ENCODE results near the gene PER1.

Gene PER1

DNA sequence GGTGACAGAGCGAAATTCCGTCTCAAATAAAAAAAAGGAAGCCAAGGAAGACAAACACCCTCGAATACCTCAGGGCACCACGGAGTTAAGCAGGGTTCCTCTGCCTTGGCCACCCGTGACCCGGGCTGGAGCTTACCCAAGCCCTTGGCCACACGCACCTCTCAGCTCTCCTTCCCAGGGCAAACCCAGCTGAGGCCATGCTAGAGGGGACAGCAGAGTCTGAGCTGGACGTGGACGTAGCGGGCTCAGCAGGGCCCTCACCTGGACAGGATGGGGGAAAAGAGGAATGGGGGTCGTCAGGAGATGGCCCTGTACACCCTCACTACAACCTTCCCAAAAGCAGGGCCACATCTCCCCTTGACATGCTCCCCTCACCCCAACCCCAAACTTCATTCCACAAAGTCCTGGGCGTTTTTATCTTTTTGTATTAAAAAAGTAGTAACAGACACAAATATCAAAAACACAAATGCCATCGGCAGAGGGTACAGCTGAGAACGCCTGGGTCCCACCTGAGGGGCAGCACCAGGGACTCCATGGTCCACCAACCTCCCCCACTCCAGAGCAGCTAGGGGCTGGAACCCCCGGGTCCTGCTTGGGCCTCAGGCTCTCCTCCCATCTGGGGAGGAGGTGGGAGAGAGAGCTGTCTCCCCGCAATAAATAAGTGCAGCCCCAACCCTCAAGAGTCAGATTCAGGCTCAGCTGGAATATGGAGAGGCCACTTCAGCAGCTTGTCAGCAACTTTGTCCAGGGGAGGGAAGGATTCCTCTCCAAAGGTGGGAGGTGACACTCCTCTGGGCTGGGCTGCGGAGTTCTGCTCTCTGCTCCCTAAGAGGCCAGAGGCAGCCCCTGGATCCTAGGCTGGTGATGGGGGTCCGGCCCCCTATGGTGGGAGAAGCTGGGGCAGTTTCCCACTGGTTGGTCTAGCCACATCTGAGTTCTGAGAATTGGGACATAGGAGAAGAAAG, 11.9 kb downstream of the PER1 start:
- CTCF ChIA-PET, result interaction anchor here (0.8 to 5.0 kb wide), 8 partner anchors 10 to 67 kb away, joined by 3 to 49 read pairs (median 4); partner anchors contain the start of genes ALOXE3 and PER1

GRCh38 chr17:8138672-8139371, 13.4 kb downstream of the PER1 start:
- peak; percentile 79 for TF ChIP-seq CTCF (IDR thresholded peaks at IDR 0.05; ENCODE audit: insufficient read depth, low read length, missing control alignments)
- DNase-seq (ENCODE audit: low read depth, low spot score), result peak; percentile 85
- ChIA-PET POLR2A (interaction anchor here (0.5 to 3.1 kb wide), 6 partner anchors 10 to 29 kb away, joined by 3 to 9 read pairs (median 4); partner anchors contain the start of gene PER1), CTCF (interaction anchor here (0.7 to 5.0 kb wide), 24 partner anchors 11 to 159 kb away, joined by 3 to 49 read pairs (median 4); partner anchors contain the start of genes ALOXE3, HES7 and PER1)
- H3K4me3 ChIP-seq (ENCODE audit: low read depth, low read length), result peak overlapping the region; percentile 65

More for the DNA sequence above, 11.9 kb downstream of the PER1 start:
- no peak for TF ChIP-seq CTCF (IDR thresholded peaks at IDR 0.05; ENCODE audit: insufficient read depth, low read length, missing control alignments)
- DNase-seq (ENCODE audit: low read depth, low spot score), result no peak
- POLR2A ChIA-PET, result interaction anchor here (1.6 to 3.1 kb wide), 2 partner anchors 10 to 13 kb away, joined by 4 to 9 read pairs; no protein-coding TSS in a partner anchor
- H3K4me3 ChIP-seq (ENCODE audit: low read depth, low read length), result no peak overlapping the region

GRCh38 chr17:8138374-8138671, 13.9 kb downstream of the PER1 start:
- no peak for DNase-seq (ENCODE audit: low read depth, low spot score)
- no peak for TF ChIP-seq CTCF (IDR thresholded peaks at IDR 0.05; ENCODE audit: insufficient read depth, low read length, missing control alignments)
- H3K4me3 ChIP-seq (ENCODE audit: low read depth, low read length), result peak overlapping the region; percentile 46
- POLR2A ChIA-PET, result interaction anchor here (1.0 to 1.1 kb wide), 2 partner anchors 13 to 14 kb away, joined by 3 to 4 read pairs; partner anchors contain the start of gene PER1
- CTCF ChIA-PET, result interaction anchor here (0.7 to 5.0 kb wide), 26 partner anchors 11 to 163 kb away, joined by 3 to 49 read pairs (median 4); partner anchors contain the start of genes ALOXE3, HES7, PER1 and TMEM107

DNA sequence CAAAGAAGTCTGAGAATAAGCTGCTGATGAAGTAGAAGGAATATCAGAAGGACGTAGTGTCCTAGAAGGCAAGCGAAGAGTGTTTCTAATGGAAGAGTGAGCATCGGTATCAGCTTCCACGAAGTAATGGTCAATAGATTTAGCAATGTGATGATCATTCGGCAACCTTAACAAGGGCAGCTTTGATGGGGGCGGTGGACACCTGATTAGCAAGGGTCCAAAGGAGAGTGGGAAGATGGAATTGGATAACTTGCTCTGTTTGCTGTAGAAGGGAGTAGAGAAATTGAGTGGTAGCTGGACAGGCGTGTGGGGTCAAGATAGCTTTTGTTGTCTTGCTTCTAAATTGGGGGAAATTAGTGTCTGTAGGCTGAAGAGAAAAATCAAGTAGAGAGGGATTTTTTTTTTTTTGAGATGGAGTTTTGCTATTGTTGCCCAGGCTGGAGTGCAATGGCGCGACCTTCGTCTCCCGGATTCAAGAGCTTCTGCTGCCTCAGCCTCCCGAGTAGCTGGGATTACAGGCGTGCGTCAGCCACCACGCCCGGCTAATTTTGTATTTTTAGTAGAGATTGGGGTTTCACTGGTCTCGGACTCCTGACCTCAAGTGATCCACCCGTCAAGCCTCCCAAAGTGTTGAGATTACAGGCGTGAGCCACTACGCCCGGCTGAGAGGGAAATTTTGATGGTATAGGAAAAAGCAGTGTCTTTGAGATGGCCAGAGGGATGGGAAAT, 14.4 kb downstream of the PER1 start:
- no peak for DNase-seq (ENCODE audit: low read depth, low spot score)
- CTCF ChIA-PET, result interaction anchor here (0.7 to 5.0 kb wide), 28 partner anchors 10 to 163 kb away, joined by 3 to 49 read pairs (median 4); partner anchors contain the start of genes ALOXE3, HES7, PER1 and TMEM107
- H3K4me3 ChIP-seq (ENCODE audit: low read depth, low read length), result peak overlapping the region; percentile 46
- no peak for TF ChIP-seq CTCF (IDR thresholded peaks at IDR 0.05; ENCODE audit: insufficient read depth, low read length, missing control alignments)
- POLR2A ChIA-PET, result interaction anchor here (1.0 kb wide), 1 partner anchor 13 kb away, joined by 3 read pairs; no protein-coding TSS in a partner anchor

GRCh38 chr17:8133941-8134340, 18.3 kb downstream of the PER1 start:
- POLR2A ChIA-PET, result interaction anchor here (1.6 kb wide), 1 partner anchor 20 kb away, joined by 4 read pairs; no protein-coding TSS in a partner anchor
- TF ChIP-seq CTCF (IDR thresholded peaks at IDR 0.05; ENCODE audit: insufficient read depth, low read length, missing control alignments), result no peak
- H3K4me3 ChIP-seq (ENCODE audit: low read depth, low read length), result no peak overlapping the region
- no peak for DNase-seq (ENCODE audit: low read depth, low spot score)
- CTCF ChIA-PET, result interaction anchor here (1.0 to 4.2 kb wide), 5 partner anchors 11 to 56 kb away, joined by 3 to 25 read pairs (median 6); partner anchors contain the start of genes ALOXE3 and BORCS6

Measured in AG04449 (cell line).